ENCODE measurements around the gene VTI1A. TPM values are rescaled to one million over a fixed set of nuclear protein-coding genes. Genes with fewer than 3 reads are reported as not detected.

Gene VTI1A
- total RNA-seq, 1 experiment from 2014 or later = 22.0 TPM

- H3K27me3 ChIP-seq (ENCODE audit: insufficient read depth, low read length) = no peaks in the 10 kb centered on the region
- H4K5ac ChIP-seq (ENCODE audit: insufficient read length, low read depth, low read length) = no peak overlapping the region
- no peak overlapping the region for H3K18ac ChIP-seq (ENCODE audit: insufficient read length, low read depth, low read length)
- H2BK20ac ChIP-seq (ENCODE audit: low read depth, low read length, poor library complexity, severe bottlenecking) = no peak overlapping the region
- peaks cover 7% of the 10 kb centered on the region; the same call in 1 of the 2 replicates for H3K4me1 ChIP-seq (ENCODE audit: insufficient read depth, low read length)
- H3K4me3 Mint-ChIP-seq = no peak overlapping the region
- no peak overlapping the region for H3K14ac ChIP-seq (ENCODE audit: insufficient read depth, low read length)
- no peaks in the 10 kb centered on the region for H3K79me1 ChIP-seq (ENCODE audit: insufficient read depth, low read depth, low read length, poor library complexity, severe bottlenecking)
- no peaks in the 10 kb centered on the region for H3K79me2 ChIP-seq (ENCODE audit: insufficient read depth, low read length)
- no peak overlapping the region for H3K23ac ChIP-seq (ENCODE audit: insufficient read length, low read depth, low read length)
- H2BK15ac ChIP-seq (ENCODE audit: low read depth, low read length) = no peak overlapping the region
- no peak overlapping the region for H2AK5ac ChIP-seq (ENCODE audit: insufficient read length, low read length)
- peaks cover 40 to 60% of the 10 kb centered on the region in 2 experiments for H3K4me1 Mint-ChIP-seq
- no peak overlapping the region for H4K91ac ChIP-seq (ENCODE audit: insufficient read length, low read depth, low read length)
- no peaks in the 10 kb centered on the region for H3K27me3 Mint-ChIP-seq (ENCODE audit: low read depth)
- H2BK5ac ChIP-seq (ENCODE audit: insufficient read length, low read length) = no peak overlapping the region
- no peak for DNase-seq
- H3K36me3 Mint-ChIP-seq (ENCODE audit: insufficient read depth in 1 of 3, low read depth in 3 of 3) = peaks cover 0 to 8% (median 0%) of the 10 kb centered on the region in 3 experiments; a peak in 3 of 7 replicates
- H3K27ac Mint-ChIP-seq = peak overlapping the region in 2 of 3 experiments; percentile 10 to 60; a peak in 2 of 7 replicates
- no peaks in the 10 kb centered on the region for H3K23me2 ChIP-seq (ENCODE audit: insufficient read length, low read depth, low read length, poor library complexity, severe bottlenecking)
- no peaks in the 10 kb centered on the region for H4K20me1 ChIP-seq (ENCODE audit: control insufficient read depth, insufficient read depth, insufficient read length)
- H2AFZ ChIP-seq (ENCODE audit: low read length) = no peak overlapping the region
- H3K4ac ChIP-seq (ENCODE audit: low read depth, low read length) = no peak overlapping the region
- H3K56ac ChIP-seq (ENCODE audit: insufficient read length, low read depth, low read length) = no peak overlapping the region
- no peak overlapping the region for H3K27ac ChIP-seq (ENCODE audit: insufficient read length, low read depth, low read length)
- H2BK120ac ChIP-seq (ENCODE audit: low read depth, low read length, poor library complexity, severe bottlenecking) = no peak overlapping the region
- no peaks in the 10 kb centered on the region for H3K9me3 ChIP-seq (ENCODE audit: control insufficient read depth, low read depth, low read length)
- H2BK12ac ChIP-seq (ENCODE audit: insufficient read length, low read depth, low read length) = no peak overlapping the region
- H3T11ph ChIP-seq (ENCODE audit: low read length) = no peak overlapping the region
- TF ChIP-seq, protein P1, sequence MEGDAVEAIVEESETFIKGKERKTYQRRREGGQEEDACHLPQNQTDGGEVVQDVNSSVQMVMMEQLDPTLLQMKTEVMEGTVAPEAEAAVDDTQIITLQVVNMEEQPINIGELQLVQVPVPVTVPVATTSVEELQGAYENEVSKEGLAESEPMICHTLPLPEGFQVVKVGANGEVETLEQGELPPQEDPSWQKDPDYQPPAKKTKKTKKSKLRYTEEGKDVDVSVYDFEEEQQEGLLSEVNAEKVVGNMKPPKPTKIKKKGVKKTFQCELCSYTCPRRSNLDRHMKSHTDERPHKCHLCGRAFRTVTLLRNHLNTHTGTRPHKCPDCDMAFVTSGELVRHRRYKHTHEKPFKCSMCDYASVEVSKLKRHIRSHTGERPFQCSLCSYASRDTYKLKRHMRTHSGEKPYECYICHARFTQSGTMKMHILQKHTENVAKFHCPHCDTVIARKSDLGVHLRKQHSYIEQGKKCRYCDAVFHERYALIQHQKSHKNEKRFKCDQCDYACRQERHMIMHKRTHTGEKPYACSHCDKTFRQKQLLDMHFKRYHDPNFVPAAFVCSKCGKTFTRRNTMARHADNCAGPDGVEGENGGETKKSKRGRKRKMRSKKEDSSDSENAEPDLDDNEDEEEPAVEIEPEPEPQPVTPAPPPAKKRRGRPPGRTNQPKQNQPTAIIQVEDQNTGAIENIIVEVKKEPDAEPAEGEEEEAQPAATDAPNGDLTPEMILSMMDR (conservative IDR thresholded peaks at IDR 0.05) = no peak
- no peak overlapping the region for H3K4me2 ChIP-seq (ENCODE audit: insufficient read depth, insufficient read length, low read length)
- H3K9me3 Mint-ChIP-seq = no peaks in the 10 kb centered on the region
- no CpG with 5 or more reads among the region's 2 CpGs for WGBS (ENCODE audit: extremely low coverage, insufficient read length, low lambda C conversion rate)
- H4K8ac ChIP-seq (replicated peaks; ENCODE audit: insufficient read length, low read depth, low read length) = no peak overlapping the region
- H3K9ac ChIP-seq (ENCODE audit: extremely low read depth, insufficient read length, low read length) = no peak overlapping the region
Measured at GRCh38 chr10:112724404-112724991, 277.5 kb downstream of the VTI1A start.

All from H9 (cell line).